GM12878 (cell line): ENCODE results near the gene PRMT1. TPM values are rescaled to one million over a fixed set of nuclear protein-coding genes. Genes with fewer than 3 reads are reported as not detected.

ENCODE experiments used
- BCL11A ChIP-seq: IDR thresholded peaks from 2 replicates; pipeline ENCODE4 v1.6.1; 2011; ENCODE audit warnings: low read depth, low read length
- BCLAF1 ChIP-seq: fragments of 450-650 bp; IDR thresholded peaks from 2 replicates; pipeline ENCODE4 v1.6.1; 2017; ENCODE audit warnings: antibody characterized with exemption, mild to moderate bottlenecking, moderate library complexity
- CEBPZ ChIP-seq: fragments of 150-350 bp; IDR thresholded peaks from 2 replicates; pipeline ENCODE4 v1.6.1; 2016; ENCODE audit warnings: low read depth, low read length
- EZH2 ChIP-seq: IDR thresholded peaks from 2 replicates; pipeline ENCODE4 v1.6.1; 2012; ENCODE audit warnings: low read depth, mild to moderate bottlenecking, control low read depth, inconsistent platforms, low read length, borderline replicate concordance; ENCODE audit not compliant: control insufficient read depth
- FOXM1 ChIP-seq: IDR thresholded peaks from 2 replicates; pipeline ENCODE4 v1.6.1; 2012; ENCODE audit warnings: low read depth, mild to moderate bottlenecking, inconsistent platforms, low read length, moderate library complexity
- GATAD2B ChIP-seq: fragments of 450-650 bp; conservative IDR thresholded peaks from 2 replicates; pipeline ENCODE4 v1.6.1; 2017; ENCODE audit warnings: low read depth, mild to moderate bottlenecking, moderate library complexity
- IKZF1 ChIP-seq: fragments of 450-650 bp; conservative IDR thresholded peaks from 2 replicates; pipeline ENCODE4 v1.6.1; 2017; ENCODE audit warnings: antibody characterized with exemption, mild to moderate bottlenecking
- NFXL1 ChIP-seq: fragments of 450-650 bp; IDR thresholded peaks from 2 replicates; pipeline ENCODE4 v1.6.1; 2017; ENCODE audit warnings: antibody characterized with exemption, mild to moderate bottlenecking, borderline replicate concordance
- PAX8 ChIP-seq: fragments of 450-650 bp; IDR thresholded peaks from 2 replicates; pipeline ENCODE4 v1.6.1; 2017; ENCODE audit warnings: mild to moderate bottlenecking, moderate library complexity
- PML ChIP-seq: IDR thresholded peaks from 2 replicates; pipeline ENCODE4 v1.6.1; 2012; ENCODE audit warnings: low read length, inconsistent platforms
- RAD51 ChIP-seq: fragments of 450-650 bp; IDR thresholded peaks from 2 replicates; pipeline ENCODE4 v1.6.1; 2016; ENCODE audit warnings: moderate library complexity, mild to moderate bottlenecking, inconsistent platforms
- RB1 ChIP-seq: fragments of 450-650 bp; formaldehyde crosslinking; IDR thresholded peaks from 2 replicates; pipeline ENCODE4 v1.6.1; 2017; ENCODE audit warnings: mild to moderate bottlenecking, borderline replicate concordance
- SKIL ChIP-seq: fragments of 450-650 bp; IDR thresholded peaks from 2 replicates; pipeline ENCODE4 v1.6.1; 2017; ENCODE audit warnings: mild to moderate bottlenecking, low read depth, inconsistent platforms; ENCODE audit not compliant: poor library complexity, severe bottlenecking
- SMARCA5 ChIP-seq: fragments of 450-650 bp; IDR thresholded peaks from 2 replicates; pipeline ENCODE4 v1.6.1; 2017; ENCODE audit warnings: mild to moderate bottlenecking
- SREBF1 ChIP-seq: IDR thresholded peaks from 2 replicates; pipeline ENCODE4 v1.6.1; 2012; ENCODE audit warnings: mild to moderate bottlenecking, low read length
- YBX1 ChIP-seq: fragments of 450-650 bp; IDR thresholded peaks from 2 replicates; pipeline ENCODE4 v1.6.1; 2016; ENCODE audit warnings: antibody characterized with exemption
- ZNF687 ChIP-seq: fragments of 450-650 bp; IDR thresholded peaks from 2 replicates; pipeline ENCODE4 v1.6.1; 2017; ENCODE audit warnings: mild to moderate bottlenecking, moderate library complexity
- polyA plus RNA-seq, 11 experiments: library from polyadenylated mRNA; depleted of rRNA in 4 of 11; unstranded in 6 of 11; stranded (reverse) in 5 of 11; fragments of >200 nt; fragmentation: Nextera tagmentation in 4 of 11; fragmentation: Illumina TruSeq in 1 of 11; extraction: Ambion mirVana in 4 of 11; extraction: Trizol in 1 of 11; gene quantifications; 1 replicate in 1 of 11; 2 replicates in 10 of 11; pipeline versions ENCODE4 v1.2.1 to v1.2.3, GENCODE V29; 2011 to 2016; ENCODE audit warnings: inconsistent platforms in 2 of 11, missing spikeins in 2 of 11, low read depth in 1 of 11
- total RNA-seq, 4 experiments: library from RNA; depleted of rRNA in 3 of 4; stranded (reverse); fragments of >200 nt in 3 of 4; fragmentation: Illumina TruSeq in 1 of 4; extraction: Trizol in 1 of 4; gene quantifications; 2 replicates each; pipeline versions ENCODE4 v1.2.1 to v1.2.3, GENCODE V29; 2013 to 2021

The PRMT1 gene
- total and polyA plus RNA-seq, 10 of the 15 experiments (the other 5 are each of a cell fraction or from before 2014, with no cell fraction given): 19.9 to 667 (median 444) TPM

GRCh38 chr19:49680421-49681351 lies 3.6 kb downstream of the PRMT1 start (continued):
- TF ChIP-seq RB1 (peak; percentile 98), SKIL (no peak), SREBF1 (no peak), NFXL1 (no peak), IKZF1 (no peak; the same call in 1 of the 2 replicates), BCL11A (no peak), EZH2 (no peak), PAX8 (no peak), RAD51 (no peak), FOXM1 (no peak), BCLAF1 (no peak), YBX1 (no peak), GATAD2B (no peak), PML (no peak), SMARCA5 (peak; percentile 71), ZNF687 (peak; percentile 30; the same call in 1 of the 2 replicates), CEBPZ (no peak)
